Measurements from ENCODE around the gene C19orf33.

DNA sequence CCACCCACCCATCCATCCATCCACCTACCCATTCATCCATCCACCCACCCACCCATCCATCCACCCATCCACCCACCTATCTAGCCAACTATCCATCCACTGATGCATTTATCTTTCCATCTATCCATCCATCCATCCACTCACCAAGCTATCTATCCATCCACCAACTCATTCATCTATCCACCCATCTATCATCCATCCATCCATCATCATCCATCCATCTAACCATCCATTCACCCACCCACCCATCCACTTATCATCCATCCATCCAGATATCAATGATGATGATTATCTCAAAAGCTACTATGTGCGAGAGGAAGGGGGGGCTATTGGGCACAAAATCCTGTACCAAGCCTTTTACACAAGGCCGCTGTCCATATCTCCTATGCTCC, 6.2 kb downstream of the C19orf33 start:
- TF ChIP-seq, protein P1, sequence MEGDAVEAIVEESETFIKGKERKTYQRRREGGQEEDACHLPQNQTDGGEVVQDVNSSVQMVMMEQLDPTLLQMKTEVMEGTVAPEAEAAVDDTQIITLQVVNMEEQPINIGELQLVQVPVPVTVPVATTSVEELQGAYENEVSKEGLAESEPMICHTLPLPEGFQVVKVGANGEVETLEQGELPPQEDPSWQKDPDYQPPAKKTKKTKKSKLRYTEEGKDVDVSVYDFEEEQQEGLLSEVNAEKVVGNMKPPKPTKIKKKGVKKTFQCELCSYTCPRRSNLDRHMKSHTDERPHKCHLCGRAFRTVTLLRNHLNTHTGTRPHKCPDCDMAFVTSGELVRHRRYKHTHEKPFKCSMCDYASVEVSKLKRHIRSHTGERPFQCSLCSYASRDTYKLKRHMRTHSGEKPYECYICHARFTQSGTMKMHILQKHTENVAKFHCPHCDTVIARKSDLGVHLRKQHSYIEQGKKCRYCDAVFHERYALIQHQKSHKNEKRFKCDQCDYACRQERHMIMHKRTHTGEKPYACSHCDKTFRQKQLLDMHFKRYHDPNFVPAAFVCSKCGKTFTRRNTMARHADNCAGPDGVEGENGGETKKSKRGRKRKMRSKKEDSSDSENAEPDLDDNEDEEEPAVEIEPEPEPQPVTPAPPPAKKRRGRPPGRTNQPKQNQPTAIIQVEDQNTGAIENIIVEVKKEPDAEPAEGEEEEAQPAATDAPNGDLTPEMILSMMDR (IDR thresholded peaks at IDR 0.05 in 4 of 5, conservative IDR thresholded peaks at IDR 0.05 in 1 of 5), result no peak
- no peak for TF ChIP-seq POLR2A (IDR thresholded peaks at IDR 0.05)

Data from gastrocnemius medialis (tissue), 4 donors.